ENCODE data around the gene DOCK4.

DOCK4 gene

GRCh38 chr7:111806232-111806631 lies 400.0 kb downstream of the DOCK4 start:
- no peak for DNase-seq (ENCODE audit: low spot score)

DNA sequence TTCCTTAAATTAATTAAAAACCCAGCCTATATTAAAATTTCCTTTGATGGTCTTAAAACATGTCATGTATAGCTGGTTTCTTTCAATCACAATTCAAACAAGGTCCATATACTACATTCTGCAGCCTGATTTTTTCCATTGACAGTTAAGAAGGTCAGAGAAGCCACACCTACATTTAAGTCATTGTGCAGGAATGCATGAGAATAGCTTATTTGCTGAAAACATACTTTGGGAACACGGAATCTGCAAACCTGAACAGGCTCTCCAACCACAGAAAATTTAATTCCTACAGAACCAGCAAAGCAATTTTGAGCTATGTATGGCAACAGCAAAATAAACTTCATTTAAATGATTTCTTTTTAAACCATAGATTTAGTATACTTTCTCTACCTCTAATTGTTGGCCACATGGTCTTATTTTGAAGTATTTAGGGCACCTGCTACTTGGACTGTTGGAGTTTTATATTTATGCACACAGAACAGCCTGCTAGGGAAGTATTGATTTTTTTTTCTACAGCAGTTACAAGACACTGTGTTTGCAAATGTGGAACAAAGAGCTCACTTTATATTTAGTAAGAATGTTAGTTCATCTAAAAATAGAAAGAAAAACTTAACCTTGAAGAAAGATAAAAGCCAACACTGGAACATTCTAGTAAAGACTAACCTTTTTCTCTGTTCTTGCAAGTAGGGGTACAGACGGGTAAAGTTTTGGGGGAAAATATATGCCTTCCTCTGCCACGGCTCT lies 403.0 kb downstream of the DOCK4 start:
- DNase-seq (ENCODE audit: low spot score) = no peak

- no peak for DNase-seq (ENCODE audit: low spot score)
Observed at GRCh38 chr7:111802194-111802772, 403.9 kb downstream of the DOCK4 start.

DNA sequence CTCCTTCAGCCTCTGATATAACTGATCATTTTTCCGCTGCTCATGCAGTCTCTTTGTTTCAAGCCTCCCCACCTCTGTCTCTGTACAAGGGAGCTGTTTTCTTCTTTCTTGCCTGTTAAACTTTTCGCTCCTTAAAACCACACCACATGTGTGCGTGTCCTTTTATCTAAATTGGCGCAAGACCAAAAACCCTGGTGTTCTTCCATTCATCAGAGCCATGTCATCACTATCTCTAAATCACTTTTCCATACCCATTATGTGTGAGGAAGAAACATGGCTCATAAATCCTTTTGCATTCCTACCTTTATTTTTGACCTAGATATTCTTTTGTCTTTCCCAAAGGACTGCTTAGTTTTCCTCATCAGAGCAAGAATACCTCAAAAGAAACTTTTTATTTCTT lies 404.9 kb downstream of the DOCK4 start:
- DNase-seq (ENCODE audit: low spot score) = no peak

DNA sequence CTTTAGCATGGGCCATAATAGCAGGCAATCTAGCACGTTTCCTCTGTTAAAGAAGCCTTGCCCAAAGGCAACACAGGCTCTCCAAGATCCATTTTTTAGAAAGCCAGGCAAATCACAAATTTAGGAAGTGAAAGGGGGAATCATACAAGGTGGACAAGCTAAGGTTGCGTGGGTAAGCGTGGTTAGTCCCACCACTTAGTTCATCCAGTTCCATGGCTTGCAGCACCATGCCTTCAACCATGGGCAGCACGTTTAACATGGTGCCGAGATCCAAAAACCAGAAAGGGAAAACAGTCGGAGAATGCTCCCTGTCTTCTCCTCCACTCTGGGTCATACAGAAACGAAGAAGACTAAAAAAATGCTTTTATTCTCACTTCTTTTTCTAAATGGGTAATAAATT lies 409.5 kb downstream of the DOCK4 start:
- DNase-seq (ENCODE audit: low spot score) = no peak

GRCh38 chr7:111789870-111790269 lies 416.3 kb downstream of the DOCK4 start:
- DNase-seq (ENCODE audit: low spot score) = no peak

DNA sequence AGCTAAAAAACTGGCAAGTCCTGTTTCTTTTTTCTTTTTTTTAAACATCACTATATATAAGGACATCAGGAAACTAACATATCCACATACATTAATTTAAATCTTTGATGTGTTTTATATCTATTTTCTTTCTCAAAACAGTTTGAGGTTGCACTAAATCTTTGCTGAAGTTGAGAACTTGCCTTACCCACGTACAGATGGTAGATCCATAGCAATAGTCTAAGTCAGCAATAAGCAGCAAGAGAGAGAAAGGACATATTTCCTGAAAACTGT lies 417.2 kb downstream of the DOCK4 start:
- no peak for DNase-seq (ENCODE audit: low spot score)

- DNase-seq (ENCODE audit: low spot score) = no peak
Observed at GRCh38 chr7:111788286-111789047, 417.7 kb downstream of the DOCK4 start.

DNA sequence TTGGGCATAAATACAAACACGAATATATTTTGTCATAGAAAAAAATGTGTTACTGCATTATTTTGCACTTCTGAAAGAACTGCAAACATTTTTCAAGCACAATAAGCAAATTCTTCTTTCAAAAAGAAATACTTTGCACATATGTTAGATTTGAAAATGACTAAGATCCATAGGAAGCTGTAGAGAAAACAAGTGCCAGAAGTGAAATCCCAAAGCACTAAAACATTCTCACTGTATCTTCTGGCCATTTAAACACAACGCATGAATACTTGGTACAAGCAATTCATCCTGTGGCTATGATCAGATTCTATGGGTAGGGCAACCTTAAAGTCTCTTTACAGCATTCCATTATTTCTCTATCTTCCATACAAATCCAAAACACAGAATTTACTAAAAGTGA lies 418.5 kb downstream of the DOCK4 start:
- no peak for DNase-seq (ENCODE audit: low spot score)

- DNase-seq (ENCODE audit: low spot score) = no peak
Observed at GRCh38 chr7:111787099-111787498, 419.1 kb downstream of the DOCK4 start.

DNA sequence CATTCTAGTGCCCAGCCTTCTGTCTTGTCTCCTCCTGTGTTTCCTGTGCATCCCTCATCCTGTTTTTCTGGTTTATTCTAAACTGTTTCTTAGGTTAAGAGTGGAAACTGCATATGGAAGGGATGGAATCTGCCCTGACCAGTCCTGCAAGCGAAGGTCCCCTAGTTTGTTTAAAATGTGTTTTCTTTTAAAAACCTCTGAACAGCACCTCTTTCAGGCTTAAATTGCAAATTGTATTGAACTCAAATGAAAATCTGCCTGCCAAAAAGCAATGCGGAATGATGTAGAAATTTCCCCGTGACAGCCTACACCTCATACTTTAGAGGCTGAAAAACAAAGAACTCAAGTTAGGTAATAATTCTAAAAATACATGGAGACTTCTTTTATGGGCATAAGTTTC lies 421.1 kb downstream of the DOCK4 start:
- no peak for DNase-seq (ENCODE audit: low spot score)

- no peak for DNase-seq (ENCODE audit: low spot score)
Observed at GRCh38 chr7:111784296-111784695, 421.9 kb downstream of the DOCK4 start.

DNA sequence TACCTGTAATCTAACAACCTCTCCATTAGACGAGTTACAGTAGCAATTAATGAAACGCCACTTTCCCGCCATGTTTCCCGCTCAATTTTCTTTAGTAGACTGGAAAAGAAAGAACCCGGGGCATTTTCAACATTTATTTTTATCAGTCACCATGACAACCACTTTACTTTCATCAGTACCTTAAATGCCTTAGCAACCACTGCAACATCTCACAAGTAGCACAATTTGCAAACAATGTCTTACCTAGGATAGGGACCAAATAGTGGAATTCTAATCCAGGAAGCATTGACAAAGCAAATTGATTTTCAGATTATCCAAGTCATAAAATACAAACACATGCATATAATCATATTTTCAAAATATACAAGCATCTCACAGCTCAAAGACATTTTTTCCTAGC lies 422.3 kb downstream of the DOCK4 start:
- no peak for DNase-seq (ENCODE audit: low spot score)

- DNase-seq (ENCODE audit: low spot score) = no peak
Observed at GRCh38 chr7:111780527-111780926, 425.7 kb downstream of the DOCK4 start.

- no peak for DNase-seq (ENCODE audit: low spot score)
Observed at GRCh38 chr7:111775206-111775605, 431.0 kb downstream of the DOCK4 start.

GRCh38 chr7:111772716-111773115 lies 433.5 kb downstream of the DOCK4 start:
- no peak for DNase-seq (ENCODE audit: low spot score)

DNA sequence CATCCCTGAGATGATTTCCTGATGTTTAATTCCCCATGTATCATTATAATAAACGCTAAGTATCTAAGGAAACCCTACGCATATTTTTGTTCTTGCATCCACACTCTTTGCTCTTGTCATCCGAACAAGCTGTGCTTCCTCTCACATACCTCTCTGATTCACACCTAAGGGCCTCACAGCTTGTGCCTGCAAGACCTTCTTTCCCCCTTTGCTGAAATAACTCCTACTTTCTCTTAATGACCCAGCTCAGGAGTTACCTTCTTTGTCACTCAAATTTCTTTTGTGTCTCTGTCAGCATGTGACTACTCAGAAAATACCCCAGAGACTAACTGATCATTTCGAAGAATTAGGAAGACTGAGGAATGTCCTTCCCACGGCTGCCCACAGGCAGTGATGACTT lies 434.6 kb downstream of the DOCK4 start:
- DNase-seq (ENCODE audit: low spot score) = no peak

DNA sequence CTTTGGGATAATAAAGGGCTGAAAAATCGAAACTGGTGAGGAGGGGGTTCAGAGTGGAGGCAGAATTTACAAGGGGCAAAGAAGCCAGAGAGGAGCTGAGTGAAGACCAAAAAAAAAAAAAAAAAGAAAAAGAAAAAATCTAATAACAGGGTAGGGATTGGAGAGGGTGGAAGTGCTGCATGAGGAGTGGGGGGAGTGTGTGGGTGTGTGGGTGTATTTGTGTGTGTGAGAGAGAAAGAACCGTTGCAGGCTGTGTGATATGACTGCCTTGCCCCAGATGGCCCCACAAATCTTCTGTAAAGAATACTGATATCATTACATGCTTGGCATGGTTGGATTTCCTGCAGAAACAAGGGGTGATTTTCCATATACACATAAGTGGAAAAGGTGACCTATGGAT lies 436.1 kb downstream of the DOCK4 start:
- no peak for DNase-seq (ENCODE audit: low spot score)

- DNase-seq (ENCODE audit: low spot score) = no peak
Observed at GRCh38 chr7:111765751-111766643, 440.2 kb downstream of the DOCK4 start.

DNA sequence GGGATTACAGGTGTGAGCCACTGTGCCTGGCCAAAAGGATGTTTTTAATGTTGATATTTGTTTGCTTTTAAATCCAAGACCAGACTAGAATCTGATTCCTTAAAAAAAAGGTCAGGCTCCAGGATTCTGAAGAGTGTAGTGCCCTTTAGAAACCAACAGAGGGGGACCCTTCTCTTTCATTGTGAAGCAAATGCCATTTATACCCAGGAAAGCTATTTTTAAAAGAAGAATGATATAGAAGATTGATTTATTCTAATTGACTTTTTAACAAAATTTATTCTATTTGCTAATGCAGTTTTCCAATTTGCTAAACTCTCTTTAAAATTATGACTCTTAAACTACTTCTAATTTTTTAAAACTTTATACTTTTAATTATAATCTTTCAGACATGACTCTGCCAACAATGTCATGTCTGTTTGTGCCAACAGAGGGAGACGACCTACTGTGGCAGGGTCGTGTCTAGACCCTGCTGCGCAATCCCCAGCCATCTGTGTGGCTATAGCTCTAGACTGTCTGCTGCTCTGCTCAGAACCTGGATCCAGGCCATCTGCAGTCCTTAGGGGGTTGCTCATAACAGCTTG lies 442.9 kb downstream of the DOCK4 start:
- DNase-seq (ENCODE audit: low spot score) = no peak

- no peak for DNase-seq (ENCODE audit: low spot score)
Observed at GRCh38 chr7:111762799-111763198, 443.4 kb downstream of the DOCK4 start.

DNA sequence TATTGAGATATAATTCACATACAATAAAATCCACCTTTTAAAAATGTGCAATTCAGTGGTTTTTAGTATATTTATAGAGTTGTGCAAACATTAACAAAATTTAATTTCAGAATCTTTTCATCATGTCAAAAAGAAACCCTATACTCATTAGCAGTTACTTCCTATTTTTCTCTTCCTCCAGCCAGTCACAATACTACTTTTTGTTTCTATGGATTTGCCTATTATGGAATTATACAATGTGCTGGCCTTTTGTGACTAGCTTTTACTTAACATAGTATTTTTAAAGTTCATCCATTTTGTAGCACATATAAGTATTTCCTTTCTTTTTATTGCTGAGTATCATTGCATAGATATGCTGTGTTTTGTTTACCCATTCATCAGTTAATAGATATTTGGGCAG lies 444.0 kb downstream of the DOCK4 start:
- DNase-seq (ENCODE audit: low spot score) = no peak

All from left forelimb (tissue), 1 donor.